Hepatocyte (in vitro differentiated cells): ENCODE data around the gene ARIH2. TPM values are rescaled to one million over a fixed set of nuclear protein-coding genes. Genes with fewer than 3 reads are reported as not detected.

Experiments used
- DNase-seq: peaks from one replicate; pipeline ENCODE4 v3.0.0-alpha.2; 2016; ENCODE audit warnings: low spot score
- H2AFZ ChIP-seq: fragments of 200-600 bp; sonication (generic); 2 replicates; pipeline ENCODE4 v1.6.0; 2016; ENCODE audit warnings: antibody characterized with exemption, mild to moderate bottlenecking
- H3K27ac ChIP-seq: fragments of 200-600 bp; sonication (generic); 2 replicates; pipeline ENCODE4 v1.5.1; 2016; ENCODE audit warnings: mild to moderate bottlenecking
- H3K27me3 ChIP-seq: fragments of 200-600 bp; sonication (generic); 2 replicates; pipeline ENCODE4 v1.6.1; 2016
- H3K36me3 ChIP-seq: fragments of 200-600 bp; sonication (generic); replicated peaks from 2 replicates; pipeline ENCODE4 v1.5.1; 2016; ENCODE audit warnings: low read depth; ENCODE audit not compliant: insufficient read depth
- H3K4me1 ChIP-seq: fragments of 200-600 bp; sonication (generic); 2 replicates; pipeline ENCODE4 v1.5.1; 2016; ENCODE audit warnings: mild to moderate bottlenecking, moderate library complexity; ENCODE audit not compliant: insufficient read depth
- H3K4me2 ChIP-seq: fragments of 200-600 bp; sonication (generic); 2 replicates; pipeline ENCODE4 v1.6.0; 2016
- H3K4me3 ChIP-seq: fragments of 200-600 bp; sonication (generic); 2 replicates; pipeline ENCODE4 v1.5.1; 2016; ENCODE audit warnings: mild to moderate bottlenecking
- H3K79me2 ChIP-seq: fragments of 200-600 bp; sonication (generic); 2 replicates; pipeline ENCODE4 v1.6.0; 2017; ENCODE audit warnings: mild to moderate bottlenecking
- H3K9me2 ChIP-seq: fragments of 200-600 bp; sonication (generic); replicated peaks from 2 replicates; pipeline ENCODE4 v1.6.0; 2017; ENCODE audit warnings: mild to moderate bottlenecking; ENCODE audit not compliant: insufficient read depth
- H3K9me3 ChIP-seq: fragments of 200-600 bp; sonication (generic); 2 replicates; pipeline ENCODE4 v1.5.1; 2016; ENCODE audit warnings: low read depth, mild to moderate bottlenecking
- H4K20me1 ChIP-seq: fragments of 200-600 bp; sonication (generic); 2 replicates; pipeline ENCODE4 v1.6.0; 2016; ENCODE audit warnings: mild to moderate bottlenecking; ENCODE audit not compliant: insufficient read depth, poor library complexity, severe bottlenecking
- EZH2 ChIP-seq: fragments of 200-600 bp; sonication (generic); IDR thresholded peaks from 2 replicates; pipeline ENCODE4 v1.6.1; 2016; ENCODE audit warnings: antibody characterized with exemption, mild to moderate bottlenecking, borderline replicate concordance
- EZH2phosphoT487 ChIP-seq: fragments of 200-600 bp; sonication (generic); IDR thresholded peaks from one replicate; pipeline ENCODE4 v1.6.1; 2018; ENCODE audit warnings: antibody characterized with exemption, mild to moderate bottlenecking, low read depth, moderate library complexity; ENCODE audit not compliant: unreplicated experiment, severe bottlenecking
- WGBS: methylation state at CpG from one replicate; pipeline ENCODE4 v1.1.6; 2016; ENCODE audit warnings: low lambda C conversion rate; ENCODE audit errors: missing lambda C conversion rate; 5-methylcytosine and 5-hydroxymethylcytosine counted together
- polyA plus RNA-seq: library from polyadenylated mRNA; unstranded; fragments of >200 nt; fragmentation: Nextera tagmentation; extraction: Ambion mirVana; gene quantifications from 2 replicates; pipeline ENCODE4 v1.2.1, GENCODE V29; 2016
- total RNA-seq: library from RNA; depleted of rRNA; stranded (reverse); fragments of >200 nt; gene quantifications from 2 replicates; pipeline ENCODE4 v1.2.3, GENCODE V29; 2014
- TF ChIP-seq, protein P1 (sequence below): fragments of 200-600 bp; sonication (generic); IDR thresholded peaks from 2 replicates; pipeline ENCODE4 v1.5.1; 2016; ENCODE audit warnings: antibody characterized with exemption, mild to moderate bottlenecking; ENCODE audit not compliant: poor library complexity

Gene ARIH2
- total and polyA plus RNA-seq, 2 experiments from 2014 or later: 41.7 to 60.9 TPM

DNA sequence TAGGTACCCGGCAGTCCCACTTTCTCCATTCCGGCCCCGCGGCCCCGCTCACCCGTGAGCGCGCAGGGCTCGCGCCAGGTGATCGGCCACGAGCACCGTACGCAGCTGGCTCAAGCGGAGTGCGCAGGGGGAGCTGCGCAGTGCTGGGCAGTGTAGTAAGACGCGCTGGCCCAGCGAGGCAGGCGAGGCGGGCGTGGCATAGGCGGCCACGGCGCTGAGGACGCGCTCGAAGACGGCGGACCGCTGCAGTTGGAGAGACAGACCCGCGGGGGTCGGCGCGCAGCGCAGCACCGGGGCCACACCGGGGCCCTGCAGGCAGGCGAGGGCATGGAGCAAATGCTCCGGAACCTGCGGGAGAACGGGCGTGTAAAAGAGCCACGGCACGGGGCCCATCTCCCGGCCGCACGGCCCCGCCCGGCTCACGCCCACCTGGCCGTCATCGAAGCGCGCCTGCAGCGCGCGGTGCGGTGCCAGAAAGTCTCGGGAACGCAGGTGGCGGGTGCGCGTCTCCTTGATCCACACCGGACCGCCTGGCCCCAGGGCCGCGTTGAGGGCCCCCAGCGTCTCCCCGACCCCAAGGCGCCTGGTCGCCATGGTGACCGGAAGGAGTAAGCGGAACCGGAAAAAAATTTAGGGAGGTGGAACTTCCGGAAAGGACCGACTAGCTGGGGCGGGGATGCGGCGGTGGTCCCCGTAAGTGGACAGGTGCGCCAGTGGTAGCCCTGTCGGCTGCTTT is 99.5 kb downstream of the ARIH2 start, which contains the start of gene DALRD3:
TSS of gene DALRD3 (minus strand) at position 610 of the 736 bp plus-strand sequence. CDS start at position 594, 16 bp downstream.
- peak; percentile 85 for DNase-seq

DNA sequence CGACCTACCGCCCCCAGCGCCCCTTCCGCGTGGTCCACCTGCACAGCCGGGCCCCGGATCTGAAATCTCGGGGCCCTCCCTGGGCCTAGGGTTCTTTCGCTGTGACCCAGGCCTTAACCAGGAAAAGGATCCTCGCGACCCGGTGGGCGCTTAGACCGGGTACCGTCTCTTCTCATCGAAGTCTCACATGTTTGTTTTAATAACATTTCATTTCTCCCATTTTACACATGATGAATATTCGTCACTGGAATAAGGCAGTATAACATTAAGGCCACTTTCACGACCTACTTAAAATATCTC is 100.0 kb downstream of the ARIH2 start:
- Histone ChIP-seq H2AFZ (peak overlapping the region; percentile 85), H3K9me3 (no peaks in the 10 kb centered on the region), H3K4me3 (peak overlapping the region; percentile 75), H3K79me2 (peaks cover 47% of the 10 kb centered on the region), H3K9me2 (no peaks in the 10 kb centered on the region), H3K4me2 (peak overlapping the region; percentile 96), H4K20me1 (peaks cover 23% of the 10 kb centered on the region), H3K36me3 (no peaks in the 10 kb centered on the region), H3K27me3 (no peaks in the 10 kb centered on the region), H3K27ac (peak overlapping the region; percentile 96), H3K4me1 (peaks cover 37% of the 10 kb centered on the region)
- 7% methylated on average over 18 of the region's 18 CpGs for WGBS
- no peak for DNase-seq
- no peak for TF ChIP-seq EZH2
- TF ChIP-seq, protein P1, sequence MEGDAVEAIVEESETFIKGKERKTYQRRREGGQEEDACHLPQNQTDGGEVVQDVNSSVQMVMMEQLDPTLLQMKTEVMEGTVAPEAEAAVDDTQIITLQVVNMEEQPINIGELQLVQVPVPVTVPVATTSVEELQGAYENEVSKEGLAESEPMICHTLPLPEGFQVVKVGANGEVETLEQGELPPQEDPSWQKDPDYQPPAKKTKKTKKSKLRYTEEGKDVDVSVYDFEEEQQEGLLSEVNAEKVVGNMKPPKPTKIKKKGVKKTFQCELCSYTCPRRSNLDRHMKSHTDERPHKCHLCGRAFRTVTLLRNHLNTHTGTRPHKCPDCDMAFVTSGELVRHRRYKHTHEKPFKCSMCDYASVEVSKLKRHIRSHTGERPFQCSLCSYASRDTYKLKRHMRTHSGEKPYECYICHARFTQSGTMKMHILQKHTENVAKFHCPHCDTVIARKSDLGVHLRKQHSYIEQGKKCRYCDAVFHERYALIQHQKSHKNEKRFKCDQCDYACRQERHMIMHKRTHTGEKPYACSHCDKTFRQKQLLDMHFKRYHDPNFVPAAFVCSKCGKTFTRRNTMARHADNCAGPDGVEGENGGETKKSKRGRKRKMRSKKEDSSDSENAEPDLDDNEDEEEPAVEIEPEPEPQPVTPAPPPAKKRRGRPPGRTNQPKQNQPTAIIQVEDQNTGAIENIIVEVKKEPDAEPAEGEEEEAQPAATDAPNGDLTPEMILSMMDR: no peak
- TF ChIP-seq EZH2phosphoT487: no peak

More for the DNA sequence above, 99.5 kb downstream of the ARIH2 start, which contains the start of gene DALRD3:
- Histone ChIP-seq H3K9me3 (no peaks in the 10 kb centered on the region), H3K4me1 (peaks cover 35% of the 10 kb centered on the region), H3K4me2 (peak within 1 kb of the TSS; percentile 96), H3K79me2 (peaks cover 47% of the 10 kb centered on the region), H2AFZ (peak within 1 kb of the TSS; percentile 85), H3K4me3 (peak within 1 kb of the TSS; percentile 75), H3K27ac (peak within 1 kb of the TSS; percentile 96), H4K20me1 (peaks cover 28% of the 10 kb centered on the region), H3K9me2 (no peaks in the 10 kb centered on the region), H3K27me3 (no peaks in the 10 kb centered on the region), H3K36me3 (no peaks in the 10 kb centered on the region)
- TF ChIP-seq EZH2: no peak
- TF ChIP-seq, protein P1: no peak
- TF ChIP-seq EZH2phosphoT487: no peak
- WGBS: 2% methylated on average over 82 of the region's 85 CpGs

DNA sequence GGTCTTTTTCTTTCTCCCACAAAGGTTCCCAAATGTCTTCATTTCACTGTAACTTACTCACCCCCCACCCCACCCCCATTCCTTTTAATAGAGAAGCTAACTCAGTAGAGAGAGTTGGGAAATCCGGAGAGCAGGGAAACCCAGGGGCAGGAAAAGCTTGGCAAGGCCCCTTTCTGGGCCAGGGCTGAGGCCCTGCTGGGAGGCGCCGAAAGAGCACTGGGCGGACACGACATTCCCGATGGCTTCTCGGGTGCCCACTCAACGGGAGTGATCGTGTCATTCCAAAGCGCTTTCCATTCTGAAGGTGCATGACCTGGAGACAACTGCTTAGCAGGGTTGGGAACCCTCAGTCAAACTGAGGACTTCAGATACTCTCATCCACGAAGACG is 101.3 kb downstream of the ARIH2 start:
- 40% methylated on average over 12 of the region's 12 CpGs for WGBS

More for the DNA sequence above, 101.3 kb downstream of the ARIH2 start:
- Histone ChIP-seq H3K79me2 (peaks cover 54% of the 10 kb centered on the region), H3K4me1 (peaks cover 37% of the 10 kb centered on the region), H3K9me2 (no peaks in the 10 kb centered on the region), H3K27ac (peak overlapping the region; percentile 96), H3K4me2 (peak overlapping the region; percentile 96), H3K27me3 (no peaks in the 10 kb centered on the region), H3K36me3 (no peaks in the 10 kb centered on the region), H3K4me3 (peak overlapping the region; percentile 67), H4K20me1 (peaks cover 12% of the 10 kb centered on the region), H2AFZ (no peak overlapping the region), H3K9me3 (no peaks in the 10 kb centered on the region)
- DNase-seq: no peak
- TF ChIP-seq, protein P1: no peak
- no peak for TF ChIP-seq EZH2phosphoT487
- TF ChIP-seq EZH2: no peak
